ENCODE data around the gene H19. TPM values are rescaled to one million over a fixed set of nuclear protein-coding genes. Genes with fewer than 3 reads are reported as not detected.

The H19 gene
- total RNA-seq, 1 experiment from 2014 or later = 0.21 TPM

DNA sequence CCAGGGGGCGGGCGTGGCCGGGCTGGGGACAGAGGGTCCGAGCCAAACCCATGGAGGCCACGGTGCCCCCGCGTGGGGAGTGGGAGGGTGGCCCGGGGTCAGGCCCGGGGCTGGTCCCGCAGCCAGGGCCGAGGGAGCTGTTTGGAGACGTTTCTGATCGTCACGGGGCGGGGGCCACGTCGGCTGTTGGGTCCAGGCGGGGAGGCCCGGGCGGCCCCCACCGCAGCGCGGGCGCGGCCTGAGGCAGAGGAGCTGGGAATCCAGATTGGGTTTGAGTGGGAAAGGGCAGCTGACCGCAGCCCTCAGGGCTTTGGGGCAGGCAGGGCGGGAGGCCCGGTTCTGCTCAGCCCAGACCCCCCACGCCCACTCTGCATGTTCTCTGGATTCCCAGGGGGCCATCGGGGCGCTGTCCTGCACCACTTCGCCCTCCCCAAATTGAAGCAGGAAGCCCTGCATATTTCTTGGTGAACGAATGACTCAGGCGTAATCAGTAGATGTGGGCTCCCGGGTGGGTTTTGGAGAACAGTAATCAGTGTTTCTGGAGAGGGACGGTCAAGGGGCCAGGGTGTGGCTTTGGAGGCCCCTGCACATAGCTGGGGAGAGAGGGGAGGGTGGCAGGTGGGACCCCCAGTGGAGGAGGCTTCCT is 49.9 kb downstream of the H19 start:
- no peak for DNase-seq (ENCODE audit: low read depth)

DNA sequence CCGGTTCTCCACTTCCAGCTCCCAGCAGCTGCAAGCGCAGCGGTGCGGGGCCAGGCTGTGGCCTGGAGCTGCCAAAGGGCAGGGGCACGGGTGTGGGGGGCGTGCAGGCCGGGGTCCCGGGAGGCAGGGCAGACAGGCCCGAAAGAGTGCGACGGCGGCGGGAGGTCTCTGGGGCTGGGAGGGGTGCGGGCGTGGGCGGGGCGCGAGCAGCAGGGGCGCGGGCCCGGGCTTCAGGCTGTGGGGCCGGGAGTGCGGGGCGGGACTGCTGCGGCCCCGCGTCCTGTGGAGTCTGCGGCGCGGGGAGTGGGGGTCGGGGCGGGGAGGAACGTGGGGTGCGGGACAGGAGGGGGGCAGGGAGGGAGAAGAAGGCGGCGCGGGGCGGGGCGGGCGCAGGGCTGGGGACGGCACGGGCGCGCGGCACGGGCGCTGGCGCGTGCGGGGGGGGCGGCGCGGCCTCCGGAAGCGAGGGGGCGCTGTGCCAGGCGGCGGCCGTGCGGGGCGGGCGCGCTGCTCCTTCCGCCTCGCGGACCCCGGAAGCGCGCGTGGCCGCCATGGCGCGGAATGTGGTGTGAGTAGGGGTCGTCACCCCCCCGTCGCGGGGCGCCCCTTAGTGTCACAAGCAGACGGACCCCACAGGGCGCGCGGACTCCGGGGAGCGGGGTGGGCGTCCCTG is 50.7 kb downstream of the H19 start, which contains the start of gene MRPL23:
Gene MRPL23, plus strand, starts transcription at position 521 of the 673 bp plus-strand sequence. Its CDS starts 31 bp downstream, at position 552.
- no peak for DNase-seq (ENCODE audit: low read depth)

Small RNAs within 50 kb of the gene (small RNA-seq; reads per million reads assigned to genes)
- gene RF01972 (not detected), gene RF01973 (not detected)

Other genes with a start within 250 kb of the H19 start
- 0.47 and 0.58 TPM in 2 replicates for gene IFITM10, start 247.2 kb downstream of the H19 start, total RNA-seq (2014; rRNA removed; shearing (Covaris generic))
- 178 and 212 TPM in 2 replicates for gene CTSD, start 233.9 kb downstream of the H19 start, total RNA-seq (2014; rRNA removed; shearing (Covaris generic))
- gene SYT8, start 162.9 kb downstream of the H19 start, total RNA-seq (2014; rRNA removed; shearing (Covaris generic)) = not detected in 2 replicates
- gene TNNI2, start 158.9 kb downstream of the H19 start, total RNA-seq (2014; rRNA removed; shearing (Covaris generic)) = not detected in 2 replicates
- gene LSP1, start 144.8 kb downstream of the H19 start, total RNA-seq (2014; rRNA removed; shearing (Covaris generic)) = 1.2 and 1.3 TPM in 2 replicates
- gene PRR33, start 105.9 kb downstream of the H19 start, total RNA-seq (2014; rRNA removed; shearing (Covaris generic)) = not detected in 2 replicates
- not detected in 2 replicates for gene TNNT3, start 78.1 kb downstream of the H19 start, total RNA-seq (2014; rRNA removed; shearing (Covaris generic))
- gene MRPL23, start 50.5 kb downstream of the H19 start, total RNA-seq (2014; rRNA removed; shearing (Covaris generic)) = 73.2 and 118 TPM in 2 replicates
- 0.24 TPM in 1 of 2 replicates, not detected in the other for gene IGF2, start 141.5 kb upstream of the H19 start, total RNA-seq (2014; rRNA removed; shearing (Covaris generic))
- gene INS, start 163.4 kb upstream of the H19 start, total RNA-seq (2014; rRNA removed; shearing (Covaris generic)) = not detected in 2 replicates
- gene TH, start 174.0 kb upstream of the H19 start, total RNA-seq (2014; rRNA removed; shearing (Covaris generic)) = not detected in 2 replicates

All from HT1080 (cell line).